Gastrocnemius medialis (tissue), 4 donors: ENCODE data around the gene WNT2.

ENCODE experiments used
- CTCF ChIP-seq, 5 experiments: fragments of 450-650 bp in 3 of 5; fragments of 200-600 bp in 2 of 5; sonication (generic) in 2 of 5; IDR thresholded peaks in 4 of 5; conservative IDR thresholded peaks in 1 of 5; 1 replicate in 4 of 5; 2 replicates in 1 of 5; pipeline ENCODE4 v1.5.1; 2016 to 2019; ENCODE audit warnings: antibody characterized with exemption in 5 of 5, mild to moderate bottlenecking in 3 of 5, moderate library complexity in 3 of 5
- POLR2A ChIP-seq, 2 donors: fragments of 450-650 bp; IDR thresholded peaks; one replicate each; pipeline ENCODE4 v1.6.1; 2017; ENCODE audit warnings: antibody characterized with exemption in 2 of 2, mild to moderate bottlenecking in 2 of 2, moderate library complexity in 2 of 2

GRCh38 chr7:117308891-117309290 lies 14.0 kb downstream of the WNT2 start:
- TF ChIP-seq POLR2A (IDR thresholded peaks at IDR 0.05) (no peak), CTCF (IDR thresholded peaks at IDR 0.05 in 4 of 5, conservative IDR thresholded peaks at IDR 0.05 in 1 of 5) (no peak)
